RPMI7951 (cell line): ENCODE results near the gene LIPC. TPM values are rescaled to one million over a fixed set of nuclear protein-coding genes. Genes with fewer than 3 reads are reported as not detected.
"Not testable (repeated sequence)": the region's sequence is repeated elsewhere in the genome, so short reads cannot be mapped to it uniquely, and the experiment has no call there.

Experiments used
- DNase-seq: peaks from one replicate; pipeline ENCODE4 v3.0.0-alpha.2; 2012; ENCODE audit warnings: low read depth
- total RNA-seq: library from RNA; depleted of rRNA; stranded (reverse); fragments of >200 nt; shearing (Covaris generic); gene quantifications from 2 replicates; pipeline ENCODE4 v1.2.3, GENCODE V29; 2014

Gene LIPC
- total RNA-seq, 1 experiment from 2014 or later, result not detected

DNA sequence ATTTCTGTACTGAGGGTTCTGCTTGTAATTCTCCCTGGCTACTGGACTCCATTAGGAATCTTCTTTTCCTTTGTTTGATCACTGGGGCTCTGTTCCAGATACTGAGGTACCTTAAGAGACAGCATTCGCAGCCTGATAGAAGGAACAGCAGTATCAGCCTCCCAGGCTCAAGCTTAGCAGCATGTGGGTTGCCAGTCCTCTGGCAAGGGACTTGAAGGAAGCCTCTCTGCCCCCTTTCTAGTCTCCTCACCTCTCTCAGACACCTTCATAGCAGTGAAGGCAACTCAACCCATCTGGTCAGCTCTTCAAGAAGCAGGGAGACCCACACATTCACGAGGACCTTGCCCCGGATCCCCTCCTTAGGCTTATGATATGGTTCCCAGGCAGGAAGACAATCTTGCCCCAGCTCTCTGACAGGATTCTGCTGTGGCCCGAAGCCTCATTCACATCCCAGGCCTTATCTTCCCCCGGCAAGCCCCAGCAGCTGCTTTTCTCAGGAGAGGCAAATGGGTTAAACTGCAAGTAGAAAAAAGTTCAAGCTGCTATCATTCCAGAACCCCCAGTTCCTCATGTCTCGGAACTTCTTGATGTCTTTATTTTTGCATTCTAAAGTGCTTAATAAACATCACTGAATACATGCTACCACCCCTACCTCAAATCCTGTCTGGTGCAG lies 153.1 kb downstream of the LIPC start:
- no peak for DNase-seq

DNA sequence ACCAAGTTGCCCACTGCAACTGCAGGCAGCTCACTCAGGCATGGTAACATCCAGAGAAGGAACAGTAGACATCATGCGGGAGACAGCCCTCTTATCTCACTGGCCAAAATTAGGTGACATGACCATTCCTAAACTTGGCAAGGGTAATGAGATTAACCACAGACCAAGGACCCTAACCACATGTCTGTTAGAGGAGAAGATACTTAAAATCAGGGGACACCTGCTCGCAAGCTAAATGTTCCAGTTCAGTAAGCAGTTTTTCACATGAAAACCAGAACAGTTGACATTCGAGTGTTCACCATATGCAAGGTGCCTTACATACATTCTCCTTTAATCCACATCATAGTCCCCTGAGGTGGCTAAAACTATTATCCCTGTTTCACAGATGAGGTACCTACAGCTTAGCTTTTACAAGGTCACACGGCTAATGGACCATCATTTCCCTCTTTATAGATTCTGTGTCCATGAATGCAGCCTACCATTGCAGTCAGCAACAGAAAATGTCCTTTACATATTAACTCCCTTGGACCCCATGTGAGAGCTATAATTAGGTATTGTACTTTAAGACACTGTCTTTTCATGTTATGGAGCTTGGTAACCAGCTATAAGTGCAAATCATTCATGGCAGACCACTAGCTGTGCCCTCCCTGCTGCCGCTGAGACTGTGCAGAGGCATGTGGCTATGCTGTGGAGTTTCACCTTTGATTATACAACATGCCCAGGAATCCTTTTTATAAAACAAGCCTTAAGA lies 154.1 kb downstream of the LIPC start:
- DNase-seq, result no peak

DNA sequence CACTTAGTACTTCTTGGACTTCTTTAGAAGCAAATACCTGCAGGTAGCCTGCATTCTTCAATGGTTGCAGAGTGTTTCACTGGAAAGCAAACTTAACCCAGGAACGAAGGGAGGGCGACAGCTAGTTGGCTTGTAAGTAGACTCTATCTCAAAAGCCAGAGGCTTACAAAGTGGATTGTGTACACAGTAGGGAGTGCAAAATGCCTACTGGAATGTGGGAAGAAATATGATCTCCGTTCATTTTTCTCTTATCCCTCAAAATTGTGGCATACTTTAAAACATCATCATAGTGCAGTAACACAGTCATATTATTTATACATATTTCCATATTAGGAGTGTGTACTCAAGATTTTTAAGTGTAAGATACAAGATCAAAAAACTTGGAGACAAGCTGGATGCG lies 155.7 kb downstream of the LIPC start:
- no peak for DNase-seq

DNA sequence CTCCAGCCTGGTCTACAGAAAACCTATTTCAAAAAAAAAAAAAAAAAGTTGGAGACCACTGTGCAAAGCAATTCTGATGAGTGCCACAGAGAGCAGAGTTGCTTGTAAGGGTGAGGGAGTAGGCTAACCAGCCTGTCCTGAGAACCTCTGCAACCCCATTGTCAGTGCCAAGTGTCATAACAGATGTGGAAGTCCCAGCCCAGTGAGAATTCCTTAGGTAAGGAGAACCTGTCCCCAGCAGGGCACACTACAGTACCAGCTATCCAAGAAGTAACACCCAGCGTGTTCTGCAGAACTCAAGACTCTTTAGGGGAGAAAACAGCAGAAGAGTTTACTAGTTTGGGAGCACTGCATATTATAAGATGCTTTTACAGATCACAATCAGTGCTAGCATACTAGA lies 156.3 kb downstream of the LIPC start:
- DNase-seq, result no peak

DNA sequence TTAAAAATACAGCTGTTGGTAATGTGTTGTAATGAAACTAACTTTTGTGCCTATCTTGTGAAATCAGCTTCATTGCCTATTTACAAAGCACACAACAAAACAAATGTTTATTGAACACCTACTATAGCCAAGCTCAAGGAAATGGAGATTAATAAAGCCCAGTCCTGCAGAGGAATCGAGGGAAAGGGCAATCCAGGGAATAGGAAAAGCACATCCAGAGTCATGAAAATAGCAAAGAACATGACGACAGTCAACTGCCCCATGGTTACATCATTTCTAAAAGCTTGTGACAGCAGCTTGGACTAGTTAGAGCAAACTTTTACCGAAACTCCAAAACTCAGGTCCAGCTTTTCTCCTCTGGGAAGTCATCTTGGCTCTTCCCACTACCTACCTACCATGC lies 157.3 kb downstream of the LIPC start:
- DNase-seq, result no peak

DNA sequence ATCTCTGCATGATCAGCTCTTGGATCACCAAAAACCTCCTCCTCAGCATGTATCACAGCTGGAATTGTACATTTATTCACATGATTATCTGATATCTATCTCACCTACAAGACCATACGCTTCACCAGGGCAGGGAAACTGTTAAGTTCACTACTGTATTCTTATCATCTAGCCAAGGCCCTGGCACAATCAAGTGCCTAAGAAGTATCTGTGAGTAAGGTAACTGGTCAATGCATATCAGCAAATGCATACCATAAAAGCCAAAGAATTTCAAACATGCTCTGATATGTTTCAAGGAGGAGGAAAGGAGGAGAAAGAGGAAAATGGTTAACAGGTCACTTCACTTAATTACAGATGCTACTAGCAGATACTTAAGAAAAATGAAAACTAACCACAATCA lies 158.4 kb downstream of the LIPC start:
- no peak for DNase-seq

DNA sequence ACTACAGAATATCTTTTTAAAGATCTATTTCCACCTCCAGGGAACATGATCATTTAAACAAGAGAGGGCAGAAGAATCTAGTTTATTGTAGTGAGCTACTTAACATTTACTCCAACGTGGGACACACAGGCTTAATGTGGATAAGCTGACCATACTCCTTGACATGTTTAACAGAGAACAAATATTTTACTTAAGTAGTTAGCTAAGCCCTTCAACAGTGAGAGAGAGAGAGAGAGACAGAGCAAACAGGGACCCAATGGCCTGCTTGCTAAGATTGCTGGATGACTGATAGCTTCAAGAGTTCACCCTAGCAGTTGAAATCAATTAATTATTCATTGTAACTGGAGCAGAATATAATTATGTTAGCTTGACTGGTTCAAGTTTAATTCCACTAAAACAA lies 159.1 kb downstream of the LIPC start:
- no peak for DNase-seq

DNA sequence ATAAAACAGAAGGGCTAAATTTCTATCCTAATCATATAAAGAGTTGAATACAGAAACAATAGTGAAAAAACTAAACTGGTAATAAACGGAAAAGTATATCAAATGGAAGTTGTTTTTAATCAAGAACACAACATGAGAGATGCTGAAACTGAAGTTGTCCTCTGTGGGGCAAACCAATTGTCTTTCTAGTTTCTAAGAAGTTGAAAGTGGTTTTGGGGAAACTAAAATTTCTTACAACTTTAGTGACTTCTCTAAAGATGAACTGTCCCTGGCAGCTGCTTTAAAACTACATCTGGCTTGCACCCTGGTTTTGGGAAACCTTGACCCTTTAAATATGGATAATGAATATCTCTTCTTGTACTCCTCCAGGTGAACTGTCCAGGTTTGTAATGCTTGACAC lies 162.1 kb downstream of the LIPC start:
- DNase-seq, result no peak

DNA sequence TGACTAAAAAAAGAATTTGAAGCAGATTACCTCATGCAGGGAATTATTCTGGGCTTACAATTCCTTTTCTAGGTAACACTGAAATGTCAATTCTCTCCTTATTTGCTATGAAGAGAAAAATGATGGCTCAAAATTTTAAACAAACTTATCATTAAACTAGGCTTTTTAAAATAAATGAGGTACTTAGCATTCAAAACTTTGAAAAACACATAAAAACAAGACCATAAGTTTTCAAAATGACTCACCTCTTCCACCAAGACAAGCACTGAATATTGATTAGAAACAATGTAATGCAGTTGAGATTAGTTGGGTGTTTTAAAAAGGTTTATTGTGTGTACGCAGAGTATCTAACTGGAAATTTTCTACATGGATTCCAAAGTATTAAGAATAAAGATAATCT lies 163.1 kb downstream of the LIPC start:
- DNase-seq, result no peak

DNA sequence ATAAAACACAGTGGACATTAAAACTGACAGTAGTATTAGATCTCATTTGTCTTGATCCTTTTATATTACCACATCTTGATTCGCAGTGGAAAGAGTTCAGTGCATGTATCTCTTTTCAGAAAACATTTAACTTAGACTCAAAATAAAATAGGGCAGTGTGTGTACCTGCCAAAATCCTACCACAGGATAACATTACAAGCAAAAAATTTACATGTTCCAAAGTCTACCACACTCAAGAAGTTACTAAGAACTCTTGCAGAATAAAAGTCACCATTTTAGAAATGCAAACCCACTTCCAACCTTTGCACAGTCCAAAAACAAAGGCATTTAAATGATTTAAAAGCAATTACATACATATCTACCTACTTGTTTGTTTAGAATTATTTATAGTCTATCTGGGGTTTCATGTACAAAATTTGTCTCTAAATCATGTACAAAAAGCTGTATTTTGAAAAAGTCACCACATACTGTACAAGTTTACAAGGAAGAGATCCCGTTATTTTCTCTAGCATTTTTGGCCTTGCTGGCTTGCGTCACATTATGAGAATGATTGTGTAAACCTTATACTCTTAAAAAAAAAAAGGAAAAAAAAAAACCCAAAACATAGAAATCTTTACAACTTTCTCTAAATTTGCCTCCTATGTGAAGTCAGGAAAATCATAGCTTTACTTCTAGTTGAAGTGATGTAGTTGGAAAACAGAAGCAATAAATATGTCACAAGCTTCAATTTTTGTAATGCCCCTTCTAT lies 163.9 kb downstream of the LIPC start:
- DNase-seq, result no peak

DNA sequence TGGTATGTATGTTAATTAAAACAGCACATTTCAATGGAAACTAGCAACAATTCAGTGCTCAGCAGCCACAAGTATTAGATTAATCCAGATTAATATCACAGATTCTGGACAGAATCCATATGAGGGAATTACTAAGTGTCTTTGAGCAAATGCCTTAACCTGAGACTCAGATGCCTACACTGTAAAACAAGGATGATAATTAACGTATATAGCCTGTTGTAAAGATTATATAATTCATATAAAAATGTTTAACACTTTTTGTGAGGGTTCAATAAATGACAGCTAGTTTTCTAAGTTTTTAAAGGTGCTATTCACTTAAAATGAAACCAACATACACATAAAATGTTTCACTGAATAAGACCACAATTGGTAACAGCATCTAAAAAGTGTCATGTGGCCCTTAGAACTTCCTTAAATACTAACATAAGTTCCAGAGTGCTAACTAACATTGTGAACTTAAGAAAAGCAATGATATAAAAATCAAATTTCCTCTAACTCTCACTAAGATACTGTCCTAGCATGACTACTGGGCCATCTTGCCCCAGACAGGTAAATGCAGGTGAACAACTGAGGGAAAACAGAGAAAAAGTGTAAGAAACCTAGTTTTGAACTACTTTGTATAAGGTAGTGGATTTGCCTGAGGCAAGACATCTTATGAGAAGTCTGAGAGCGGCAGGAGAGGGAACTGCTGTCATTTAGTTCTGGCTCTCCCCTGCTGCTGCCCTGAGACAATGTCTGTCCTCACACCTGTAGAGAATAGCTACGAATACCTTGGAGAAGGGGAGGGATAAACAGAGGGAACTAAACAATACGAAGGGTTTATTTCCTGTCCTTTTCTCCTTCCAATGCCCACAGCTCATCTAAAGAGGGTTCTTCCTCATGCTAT lies 166.4 kb downstream of the LIPC start:
- no peak for DNase-seq

DNA sequence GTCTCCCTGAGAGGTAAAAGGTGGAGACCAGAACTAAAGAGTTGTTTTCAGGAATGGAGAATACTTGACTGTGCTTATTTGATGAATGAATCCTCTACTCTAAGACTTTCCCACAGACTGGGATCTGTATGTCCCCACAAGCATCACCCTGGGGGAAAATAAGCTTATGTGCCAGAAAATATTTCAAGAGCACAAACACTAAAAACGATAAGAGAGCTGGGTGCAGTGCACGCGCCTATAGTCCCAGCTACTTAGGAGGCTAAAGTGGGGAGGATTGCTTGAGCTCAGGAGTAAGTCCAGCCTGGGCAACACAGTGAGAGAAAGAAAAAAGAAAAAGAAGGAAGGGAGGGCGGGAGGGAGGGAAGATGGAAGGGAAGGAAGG lies 167.0 kb downstream of the LIPC start:
- DNase-seq, result no peak

DNA sequence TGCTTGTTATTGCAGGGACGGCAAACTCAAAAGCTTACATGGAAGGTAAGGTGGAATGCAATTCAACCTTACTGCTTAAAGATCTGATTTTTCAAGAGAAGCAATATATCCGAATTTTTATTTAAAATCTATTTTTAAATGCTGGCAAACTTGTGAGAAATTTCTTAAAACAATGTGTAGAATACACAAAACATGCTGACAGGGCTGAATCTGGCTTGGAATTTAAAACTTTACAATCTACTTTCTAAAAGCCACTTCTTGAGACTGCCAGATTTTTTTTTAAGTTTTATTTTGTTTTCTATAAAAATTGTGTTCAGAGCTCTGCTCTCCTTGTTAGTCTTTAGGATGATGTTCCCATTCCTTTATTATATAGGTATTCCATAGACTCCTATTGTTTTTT lies 171.0 kb downstream of the LIPC start:
- no peak for DNase-seq

DNA sequence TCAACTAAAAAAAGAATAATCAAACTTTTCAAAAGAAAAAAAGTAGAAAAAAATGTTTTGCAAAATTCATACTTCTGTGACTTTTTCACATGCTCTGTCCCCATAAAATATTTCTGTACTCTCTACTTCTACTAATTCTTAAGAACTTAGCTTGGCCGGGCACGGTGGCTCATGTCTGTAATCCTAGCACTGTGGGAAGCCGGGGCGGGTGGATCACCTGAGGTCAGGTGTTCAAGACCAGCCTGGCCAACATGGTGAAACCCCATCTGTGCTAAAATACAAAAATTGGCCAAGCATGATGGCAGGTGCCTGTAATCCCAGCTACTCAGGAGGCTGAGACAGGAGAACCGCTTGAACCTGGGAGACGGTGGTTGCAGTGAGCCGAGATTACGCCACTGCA lies 172.1 kb downstream of the LIPC start:
- DNase-seq, result not testable (repeated sequence)

DNA sequence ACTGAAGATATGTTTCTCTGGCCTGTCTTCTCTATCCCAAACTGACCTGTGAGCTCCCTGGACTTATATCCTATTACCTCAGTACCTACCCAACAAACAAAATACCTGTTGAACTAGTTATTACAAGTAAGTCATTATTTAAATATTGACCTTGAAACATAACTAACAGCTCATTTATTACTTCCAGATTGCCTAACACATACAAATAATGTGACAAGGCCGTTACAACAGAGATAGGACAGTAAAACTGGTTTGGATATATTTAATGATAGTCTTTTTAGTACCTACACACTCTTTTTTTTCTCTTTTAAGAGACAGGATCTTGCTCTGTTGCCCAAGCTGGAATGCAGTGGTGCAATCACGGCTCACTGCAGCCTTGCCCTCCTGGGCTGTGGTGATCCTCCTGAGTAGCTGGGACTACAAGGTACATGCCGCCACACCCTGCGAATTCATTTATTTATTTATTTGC lies 172.7 kb downstream of the LIPC start:
- DNase-seq, result no peak

DNA sequence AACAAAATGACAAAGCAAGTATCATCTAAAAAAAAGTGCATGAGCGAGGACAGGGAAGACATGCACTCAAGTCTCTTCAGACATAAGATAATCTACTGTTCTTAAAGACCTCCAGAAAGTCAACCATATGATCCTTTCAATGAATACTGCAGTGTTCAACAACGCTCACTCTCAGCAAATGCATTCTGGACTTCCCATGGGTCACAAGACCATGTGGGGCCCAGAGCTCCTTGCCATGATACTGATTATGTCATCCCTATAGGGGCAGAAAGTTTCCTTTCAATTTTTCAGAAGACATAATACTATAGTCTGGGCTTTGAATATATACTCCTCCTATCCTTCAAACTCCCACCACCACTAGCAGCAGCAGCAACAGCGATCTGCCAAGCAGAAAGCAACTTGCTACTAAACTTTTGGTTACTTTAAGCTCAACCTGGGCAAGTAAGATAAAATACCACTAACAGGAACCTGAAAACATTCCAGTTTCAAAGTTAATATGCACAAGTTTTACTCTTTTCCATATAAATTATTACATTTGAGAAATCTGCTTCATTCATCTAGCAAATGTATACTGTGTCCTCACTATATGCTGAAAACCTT lies 174.2 kb downstream of the LIPC start:
- no peak for DNase-seq

DNA sequence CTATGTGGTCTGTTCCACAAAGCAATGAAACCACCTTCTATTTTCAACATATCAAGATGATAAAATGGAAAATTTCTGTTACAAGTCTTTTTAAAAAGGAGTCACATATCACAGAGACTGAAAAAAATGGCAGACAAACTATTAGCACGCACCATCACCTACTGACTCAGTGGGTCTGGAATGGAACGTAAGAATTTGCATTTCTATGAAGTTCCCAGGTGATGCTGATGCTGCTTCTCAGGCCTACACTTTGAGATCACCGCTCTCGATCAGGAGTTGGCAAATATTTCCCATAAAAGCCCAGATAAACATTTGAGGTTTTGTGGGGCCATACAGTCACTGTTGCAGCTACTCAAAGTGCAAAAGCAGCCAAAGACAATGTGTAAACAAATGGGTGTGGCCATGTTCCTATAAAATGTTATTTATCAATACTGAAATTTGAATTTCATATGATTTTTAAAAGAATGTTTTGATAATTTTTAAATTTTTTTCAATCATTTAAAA lies 174.8 kb downstream of the LIPC start:
- no peak for DNase-seq

DNA sequence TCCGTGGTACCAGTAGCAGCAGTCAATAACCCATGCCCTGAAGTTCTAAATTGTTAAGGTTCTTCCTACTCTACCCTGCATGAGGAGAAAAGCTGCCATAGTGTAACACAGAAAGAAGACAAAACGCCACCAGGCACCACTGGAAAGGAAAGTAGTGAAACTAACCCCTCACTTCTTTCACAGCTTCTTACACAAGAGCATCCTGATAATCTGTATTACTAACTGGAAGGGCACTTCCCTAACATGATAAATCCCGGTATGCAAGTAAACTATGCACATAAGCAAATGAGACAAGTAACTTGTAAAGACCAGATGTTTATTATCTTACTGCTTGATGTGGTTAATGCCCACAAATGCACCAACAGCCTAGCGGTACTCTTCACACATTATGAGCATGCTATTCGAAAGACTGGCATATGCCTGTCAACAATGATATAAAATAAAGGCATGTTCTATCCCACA lies 176.4 kb downstream of the LIPC start:
- DNase-seq, result peak; percentile 45

DNA sequence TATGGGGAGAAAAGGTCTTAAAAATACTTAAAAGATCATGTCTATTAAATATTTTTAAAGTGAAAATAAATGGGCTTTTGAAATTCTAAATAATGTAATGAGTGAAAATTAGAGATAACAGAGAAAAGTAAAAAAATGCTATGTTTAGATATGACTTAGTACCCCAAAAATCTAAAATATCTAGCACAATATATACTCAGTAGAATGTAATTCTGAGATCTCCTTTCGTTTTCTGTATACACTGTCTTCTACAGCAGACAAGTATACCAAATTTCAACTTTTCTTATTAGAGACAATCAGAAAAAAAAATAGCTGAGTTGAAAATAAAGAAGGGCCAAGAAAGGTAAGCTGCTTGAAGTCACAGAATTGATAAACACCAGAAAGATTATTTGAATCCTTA lies 176.9 kb downstream of the LIPC start:
- no peak for DNase-seq

DNA sequence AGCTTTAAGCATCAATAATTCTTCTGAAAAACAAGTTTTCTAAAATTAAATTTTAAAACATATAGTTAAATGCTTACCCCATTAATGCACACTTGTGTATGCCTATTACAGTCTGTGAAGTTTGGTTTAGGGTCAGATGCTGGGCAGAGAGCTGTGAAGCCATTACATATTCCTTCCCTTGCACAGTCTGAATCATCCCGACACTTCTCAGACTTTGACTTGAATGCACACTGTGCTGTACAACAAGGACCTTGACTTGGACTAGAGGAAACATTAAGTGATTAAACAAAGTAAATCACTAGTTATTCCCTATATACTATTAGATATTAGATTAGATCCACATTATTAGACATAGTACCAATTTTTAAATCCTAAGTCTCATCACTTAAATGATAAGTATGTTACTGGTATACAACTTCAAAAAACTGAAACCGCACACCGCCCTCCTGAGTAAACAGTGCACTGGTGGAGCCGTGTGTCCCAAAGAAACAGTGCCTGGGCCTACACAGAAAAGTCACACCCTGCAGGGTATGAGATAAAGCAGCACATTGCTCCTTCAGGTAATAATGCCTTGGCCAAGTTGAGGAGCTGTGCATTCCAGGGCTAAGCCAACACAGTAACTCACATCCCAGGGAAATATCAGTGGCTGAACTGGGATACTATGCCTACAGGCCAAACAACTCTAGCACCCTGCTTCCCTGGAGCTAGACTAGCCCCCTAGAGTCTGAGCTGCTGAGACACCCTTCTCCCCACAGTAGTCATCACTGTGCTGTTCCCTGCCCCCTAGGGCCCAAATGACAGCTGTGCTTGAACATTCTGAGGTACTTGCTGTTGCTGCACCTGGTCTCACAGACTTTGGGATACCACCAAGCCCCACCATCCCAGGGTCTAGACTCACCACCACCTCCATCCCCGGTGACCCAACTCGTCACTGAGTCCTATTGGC lies 180.2 kb downstream of the LIPC start:
- DNase-seq, result no peak
